ENCODE results near the gene GAL. TPM values are rescaled to one million over a fixed set of nuclear protein-coding genes. Genes with fewer than 3 reads are reported as not detected.

The GAL gene
- total RNA-seq, 1 donor from 2014 or later, result 3.4 TPM

GRCh38 chr11:68721075-68721474 is 36.7 kb downstream of the GAL start:
- no peak for DNase-seq (ENCODE audit: extremely low spot score, unreplicated experiment)
- Mint-ChIP-seq H3K4me3 (no peak overlapping the region), H3K27me3 (peaks cover 8% of the 10 kb centered on the region), H3K36me3 (no peaks in the 10 kb centered on the region), H3K27ac (no peak overlapping the region), H3K4me1 (ENCODE audit: unreplicated experiment) (no peaks in the 10 kb centered on the region), H3K9me3 (peaks cover 17% of the 10 kb centered on the region)
- no peak for TF ChIP-seq CTCF (conservative IDR thresholded peaks at IDR 0.05)

DNA sequence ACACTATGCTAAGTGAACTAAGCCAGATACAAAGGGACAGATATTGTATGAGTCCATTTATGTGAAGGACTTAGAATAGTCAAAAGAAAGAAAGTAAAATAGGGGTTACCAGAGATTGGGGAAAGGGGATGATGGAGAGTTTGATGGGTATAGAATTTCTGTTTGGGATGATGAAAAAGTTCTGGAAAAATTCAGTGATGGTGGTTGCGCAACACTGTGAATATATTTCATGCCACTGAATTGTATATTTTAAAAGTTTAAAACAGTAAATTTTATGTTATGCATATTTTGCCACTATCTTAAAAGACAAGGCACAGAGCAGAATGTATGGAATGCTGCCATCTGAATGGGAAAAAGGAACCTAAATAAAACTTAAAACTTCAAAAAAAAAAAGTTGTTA is 37.8 kb downstream of the GAL start:
- no peak for DNase-seq (ENCODE audit: extremely low spot score, unreplicated experiment)

GRCh38 chr11:68724293-68724692 is 39.9 kb downstream of the GAL start:
- no peak overlapping the region for H3K4me3 Mint-ChIP-seq
- no peak for TF ChIP-seq CTCF (conservative IDR thresholded peaks at IDR 0.05)
- H3K27ac Mint-ChIP-seq, result no peak overlapping the region
- H3K36me3 Mint-ChIP-seq, result no peaks in the 10 kb centered on the region
- peaks cover 12% of the 10 kb centered on the region for H3K9me3 Mint-ChIP-seq
- H3K27me3 Mint-ChIP-seq, result peaks cover 4% of the 10 kb centered on the region
- DNase-seq (ENCODE audit: extremely low spot score, unreplicated experiment), result no peak
- no peaks in the 10 kb centered on the region for H3K4me1 Mint-ChIP-seq (ENCODE audit: unreplicated experiment)

More for the DNA sequence above, 37.8 kb downstream of the GAL start:
- H3K27ac Mint-ChIP-seq, result no peak overlapping the region
- peaks cover 8% of the 10 kb centered on the region for H3K27me3 Mint-ChIP-seq
- H3K9me3 Mint-ChIP-seq, result peaks cover 17% of the 10 kb centered on the region
- H3K4me3 Mint-ChIP-seq, result no peak overlapping the region
- no peaks in the 10 kb centered on the region for H3K4me1 Mint-ChIP-seq (ENCODE audit: unreplicated experiment)
- no peaks in the 10 kb centered on the region for H3K36me3 Mint-ChIP-seq
- no peak for TF ChIP-seq CTCF (conservative IDR thresholded peaks at IDR 0.05)

DNA sequence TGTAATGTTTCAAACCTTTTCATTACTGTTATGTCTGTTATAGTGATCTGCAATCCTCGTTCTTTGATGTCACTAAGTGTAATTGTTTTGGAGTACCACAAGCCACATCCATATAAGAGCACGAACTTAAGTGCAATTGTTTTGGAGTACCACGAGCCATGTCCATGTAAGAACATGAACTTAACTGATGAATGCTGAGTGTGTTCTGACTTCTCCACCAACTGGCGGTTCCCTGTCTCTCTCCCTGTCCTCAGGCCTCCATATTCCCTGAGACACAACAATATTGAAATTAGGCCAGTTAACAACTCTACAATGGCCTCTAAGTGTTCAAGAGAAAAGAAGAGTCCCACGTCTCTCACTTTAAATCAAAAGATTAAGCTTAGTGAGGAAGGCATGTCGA is 43.4 kb downstream of the GAL start:
- DNase-seq (ENCODE audit: extremely low spot score, unreplicated experiment), result no peak
- Mint-ChIP-seq H3K4me3 (no peak overlapping the region), H3K27me3 (peaks cover 7% of the 10 kb centered on the region), H3K36me3 (no peaks in the 10 kb centered on the region), H3K9me3 (no peaks in the 10 kb centered on the region), H3K27ac (no peak overlapping the region), H3K4me1 (ENCODE audit: unreplicated experiment) (no peaks in the 10 kb centered on the region)
- no peak for TF ChIP-seq CTCF (conservative IDR thresholded peaks at IDR 0.05)

GRCh38 chr11:68734111-68734510 is 49.8 kb downstream of the GAL start:
- H3K36me3 Mint-ChIP-seq, result no peaks in the 10 kb centered on the region
- DNase-seq (ENCODE audit: extremely low spot score, unreplicated experiment), result no peak
- peaks cover 4% of the 10 kb centered on the region for H3K27me3 Mint-ChIP-seq
- no peak for TF ChIP-seq CTCF (conservative IDR thresholded peaks at IDR 0.05)
- H3K27ac Mint-ChIP-seq, result no peak overlapping the region
- no peaks in the 10 kb centered on the region for H3K4me1 Mint-ChIP-seq (ENCODE audit: unreplicated experiment)
- H3K4me3 Mint-ChIP-seq, result no peak overlapping the region
- no peaks in the 10 kb centered on the region for H3K9me3 Mint-ChIP-seq

- no peaks in the 10 kb centered on the region for H3K4me1 Mint-ChIP-seq (ENCODE audit: unreplicated experiment)
- no peak for TF ChIP-seq CTCF (conservative IDR thresholded peaks at IDR 0.05)
- peaks cover 4% of the 10 kb centered on the region for H3K27me3 Mint-ChIP-seq
- no peaks in the 10 kb centered on the region for H3K9me3 Mint-ChIP-seq
- DNase-seq (ENCODE audit: extremely low spot score, unreplicated experiment), result no peak
- H3K27ac Mint-ChIP-seq, result no peak overlapping the region
- H3K4me3 Mint-ChIP-seq, result no peak overlapping the region
- H3K36me3 Mint-ChIP-seq, result no peaks in the 10 kb centered on the region
These were observed 50.8 kb downstream of the GAL start for GRCh38 chr11:68735125-68735524.

Data from type B pancreatic cell (in vitro differentiated cells).